HepG2 (cell line): ENCODE results near the gene KCNA3. TPM values are rescaled to one million over a fixed set of nuclear protein-coding genes. Genes with fewer than 3 reads are reported as not detected.

Experiments used
- ATAC-seq: fragments of 200-7000 bp; cut with Tn5 transposase; 3 replicates; pipeline ENCODE4 v1.9.1; 2020; ENCODE audit warnings: mild to moderate bottlenecking, moderate library complexity
- BruUV-seq: library from RNA; stranded (reverse); fragments of 400-500 nt; replicated peaks from 2 replicates; lab custom pipeline; 2021; lab: Mats Ljungman, UMichigan
- CTCF ChIA-PET: fragments of 300-600 bp; formaldehyde crosslinking; extraction: SDS; loops from one replicate; lab custom pipeline; 2021; ENCODE audit warnings: low total read pairs, inconsistent platforms, low intra/inter-chr PET ratio; lab: Yijun Ruan, JAX
- POLR2A ChIA-PET: fragments of 350-600 bp; sonication (Branson Sonifier 250); formaldehyde crosslinking; loops from one replicate; lab custom pipeline; 2020; ENCODE audit warnings: antibody characterized with exemption, inconsistent platforms; lab: Yijun Ruan, JAX
- DNase-seq: peaks from one replicate; pipeline ENCODE4 v3.0.0-alpha.2; 2015; ENCODE audit warnings: low spot score
- FAIRE-seq: peaks from 3 replicates; lab custom pipeline; 2011; peaks lifted over from hg19 to GRCh38; lab: Jason Lieb, UNC
- H2AFZ ChIP-seq: one replicate; pipeline ENCODE4 v1.6.1; 2011; ENCODE audit warnings: low read length, inconsistent platforms
- H3K27ac ChIP-seq: fragments of 300-600 bp; 3 replicates; pipeline ENCODE4 v1.8.0; 2011; ENCODE audit warnings: mixed run types, mild to moderate bottlenecking, mixed read lengths, low read length, inconsistent platforms; ENCODE audit not compliant: insufficient read depth; ENCODE audit errors: extremely low read length
- H3K27me3 ChIP-seq, 2 experiments: fragments of 200-600 bp in 1 of 2; 2 replicates in 1 of 2; 3 replicates in 1 of 2; pipeline versions ENCODE4 v1.6.0 to v1.8.0; 2011; ENCODE audit warnings: low read length in 2 of 2, mild to moderate bottlenecking in 2 of 2, moderate library complexity in 2 of 2, inconsistent platforms in 1 of 2; ENCODE audit not compliant: insufficient read depth in 2 of 2, control insufficient read depth in 1 of 2
- H3K36me3 ChIP-seq, 2 experiments: fragments of 200-600 bp in 1 of 2; replicated peaks in 1 of 2; 2 replicates in 1 of 2; 3 replicates in 1 of 2; pipeline versions ENCODE4 v1.5.1 to v1.8.0; 2011; ENCODE audit warnings: low read length in 2 of 2, inconsistent platforms in 1 of 2; ENCODE audit not compliant: insufficient read depth in 2 of 2, control insufficient read depth in 1 of 2
- H3K4me1 ChIP-seq: 2 replicates; pipeline ENCODE4 v1.5.1; 2012; ENCODE audit warnings: low read length, inconsistent platforms; ENCODE audit not compliant: insufficient read depth
- H3K4me2 ChIP-seq: 2 replicates; pipeline ENCODE4 v1.6.0; 2011; ENCODE audit warnings: low read depth, low read length, inconsistent platforms
- H3K4me3 ChIP-seq, 3 experiments: fragments of 200-600 bp in 1 of 3; sonication (generic), shearing (Covaris generic) in 1 of 3; replicated peaks in 1 of 3; 2 replicates each; pipeline ENCODE4 v1.5.1; 2011 to 2016; ENCODE audit warnings: low read length in 3 of 3, inconsistent platforms in 2 of 3, low read depth in 2 of 3, mild to moderate bottlenecking in 2 of 3, control low read depth in 1 of 3, mixed read lengths in 1 of 3; ENCODE audit not compliant: insufficient read depth in 1 of 3
- H3K79me2 ChIP-seq: one replicate; pipeline ENCODE4 v1.6.1; 2011; ENCODE audit warnings: low read length, inconsistent platforms; ENCODE audit not compliant: insufficient read depth
- H3K9ac ChIP-seq: 2 replicates; pipeline ENCODE4 v1.6.0; 2011; ENCODE audit warnings: mild to moderate bottlenecking, low read depth, low read length, inconsistent platforms; ENCODE audit not compliant: insufficient read depth
- H3K9me3 ChIP-seq: 2 replicates; pipeline ENCODE4 v1.5.1; 2012; ENCODE audit warnings: mild to moderate bottlenecking, low read length
- H4K20me1 ChIP-seq: 2 replicates; pipeline ENCODE4 v1.6.0; 2011; ENCODE audit warnings: inconsistent platforms, mild to moderate bottlenecking, low read length, moderate library complexity; ENCODE audit not compliant: insufficient read depth
- AHDC1 ChIP-seq: sonication (generic); formaldehyde crosslinking; IDR thresholded peaks from 2 replicates; pipeline ENCODE4 v1.5.1; 2020; ENCODE audit warnings: mild to moderate bottlenecking, missing genetic modification reagents, borderline replicate concordance
- ATF6 ChIP-seq: sonication (generic); formaldehyde crosslinking; conservative IDR thresholded peaks from 2 replicates; pipeline ENCODE4 v1.4.0; 2020; ENCODE audit warnings: missing genetic modification reagents
- NFIC ChIP-seq: IDR thresholded peaks from 2 replicates; pipeline ENCODE4 v1.6.1; 2012; ENCODE audit warnings: mild to moderate bottlenecking, low read length, inconsistent platforms
- NR2C2 ChIP-seq: sonication (generic); formaldehyde crosslinking; IDR thresholded peaks from 2 replicates; pipeline ENCODE4 v1.4.0; 2020; ENCODE audit warnings: missing genetic modification reagents, mild to moderate bottlenecking, moderate library complexity, borderline replicate concordance
- SRSF4 ChIP-seq: fragments of 200-400 bp; formaldehyde crosslinking; IDR thresholded peaks from one replicate; pipeline ENCODE4 v1.6.1; 2018; ENCODE audit warnings: mild to moderate bottlenecking, low read depth, low read length, moderate library complexity; ENCODE audit not compliant: poor library complexity, severe bottlenecking
- ZNF709 ChIP-seq: sonication (generic); formaldehyde crosslinking; IDR thresholded peaks from 2 replicates; pipeline ENCODE4 v1.5.0; 2020; ENCODE audit warnings: mild to moderate bottlenecking, missing genetic modification reagents
- WGBS: methylation state at CpG from one replicate; pipeline ENCODE4 v1.1.6; 2017; ENCODE audit warnings: low lambda C conversion rate; 5-methylcytosine and 5-hydroxymethylcytosine counted together
- in situ Hi-C: cut with HindIII; loops from 2 replicates; pipeline ENCODE4 v1.10.0; 2017; ENCODE audit warnings: low pct_unique_long_range_greater_than_20kb; ENCODE audit not compliant: extremely low pct_ligation_motif_present
- intact Hi-C: fragments of 100-400 bp; cut with micrococcal nuclease; formaldehyde crosslinking; loops from one replicate; pipeline ENCODE4 v1.10.0; 2022; ENCODE audit not compliant: unreplicated experiment
- polyA plus RNA-seq, 8 experiments: library from polyadenylated mRNA; depleted of rRNA in 3 of 8; stranded (reverse) in 7 of 8; unstranded in 1 of 8; fragments of >200 nt; fragmentation: Illumina TruSeq in 4 of 8; extraction: Trizol in 4 of 8; gene quantifications; 2 replicates each; pipeline versions ENCODE4 v1.2.1 to v1.2.3, GENCODE V29; 2011 to 2016; ENCODE audit warnings: low read depth in 4 of 8, missing spikeins in 1 of 8, mixed read lengths in 1 of 8; ENCODE audit not compliant: insufficient read depth in 1 of 8
- total RNA-seq, 5 experiments: library from RNA; depleted of rRNA; stranded (reverse); fragments of >200 nt; fragmentation: Illumina TruSeq; extraction: Trizol; gene quantifications; 2 replicates each; pipeline ENCODE4 v1.2.3, GENCODE V29; 2016; ENCODE audit warnings: low read depth in 1 of 5

Gene KCNA3
- total and polyA plus RNA-seq, 2 of the 13 experiments (the other 11 are each of a cell fraction or from before 2014, with no cell fraction given), result not detected

GRCh38 chr1:110719908-110720307 lies 45.2 kb upstream of the KCNA3 start:
- Histone ChIP-seq H3K27me3 (peaks cover 0 to 17% of the 10 kb centered on the region in 2 experiments; a peak in 2 of 5 replicates), H3K79me2 (no peaks in the 10 kb centered on the region), H2AFZ (no peak overlapping the region), H3K36me3 (no peaks in the 10 kb centered on the region), H3K4me1 (no peaks in the 10 kb centered on the region), H4K20me1 (no peaks in the 10 kb centered on the region), H3K9me3 (no peaks in the 10 kb centered on the region), H3K27ac (no peak overlapping the region), H3K4me3 (no peak overlapping the region), H3K9ac (no peak overlapping the region), H3K4me2 (no peak overlapping the region)
- DNase-seq (peak; percentile 2), FAIRE-seq (no peak), ATAC-seq (no peak)
- BruUV-seq, result no TSS peak
- intact Hi-C loops, result no loop called here
- in situ Hi-C loops, result no loop called here
- TF ChIP-seq SRSF4, result no peak
- no peak for TF ChIP-seq ATF6
- no peak for TF ChIP-seq NFIC
- no peak for TF ChIP-seq AHDC1 (CRISPR knock-in tag)
- no peak for TF ChIP-seq ZNF709 (CRISPR knock-in tag)
- no peak for TF ChIP-seq NR2C2
- WGBS, result 0% methylated on average over 2 of the region's 2 CpGs
- POLR2A ChIA-PET, result no interaction called here
- CTCF ChIA-PET, result no interaction called here
